ENCODE results near the gene WDR62.

The WDR62 gene

GRCh38 chr19:36054733-36055686 lies at the start of gene WDR62:
Gene WDR62, plus strand, starts transcription at chr19:36054897. Its CDS starts 75 bp downstream, at chr19:36054972.
- DNase-seq (ENCODE audit: low spot score): peak; percentile 99

GRCh38 chr19:36006955-36007354 lies 47.7 kb upstream of the WDR62 start:
- no peak for DNase-seq (ENCODE audit: low spot score)

- no peak for DNase-seq (ENCODE audit: low spot score)
These were observed 46.2 kb upstream of the WDR62 start, which contains the start of gene SYNE4 for GRCh38 chr19:36008336-36008978. Gene SYNE4, minus strand, starts transcription at chr19:36008813. Its CDS starts 132 bp downstream, at chr19:36008681.

GRCh38 chr19:36009220-36009619 lies 45.5 kb upstream of the WDR62 start:
- DNase-seq (ENCODE audit: low spot score): peak; percentile 80

- DNase-seq (ENCODE audit: low spot score): no peak
These were observed 44.9 kb upstream of the WDR62 start for GRCh38 chr19:36009633-36010379.

- no peak for DNase-seq (ENCODE audit: low spot score)
These were observed 44.3 kb upstream of the WDR62 start for GRCh38 chr19:36010402-36010801.

GRCh38 chr19:36013280-36014011 lies 41.3 kb upstream of the WDR62 start:
- no peak for DNase-seq (ENCODE audit: low spot score)

GRCh38 chr19:36014012-36014924 lies 40.4 kb upstream of the WDR62 start, which contains the start of gene ALKBH6:
Gene ALKBH6, minus strand, starts transcription at chr19:36014213. Its CDS starts 816 bp downstream, at chr19:36013397.
- peak; percentile 99 for DNase-seq (ENCODE audit: low spot score)

GRCh38 chr19:36019061-36019670 lies 35.5 kb upstream of the WDR62 start:
- no peak for DNase-seq (ENCODE audit: low spot score)

- DNase-seq (ENCODE audit: low spot score): no peak
These were observed 31.3 kb upstream of the WDR62 start for GRCh38 chr19:36023432-36023831.

- DNase-seq (ENCODE audit: low spot score): no peak
These were observed 29.2 kb upstream of the WDR62 start for GRCh38 chr19:36025541-36025940.

- DNase-seq (ENCODE audit: low spot score): no peak
These were observed 28.4 kb upstream of the WDR62 start for GRCh38 chr19:36026091-36026876.

- DNase-seq (ENCODE audit: low spot score): no peak
These were observed 27.0 kb upstream of the WDR62 start for GRCh38 chr19:36027696-36028095.

GRCh38 chr19:36028313-36029041 lies 26.2 kb upstream of the WDR62 start:
- no peak for DNase-seq (ENCODE audit: low spot score)

GRCh38 chr19:36030264-36031148 lies 24.2 kb upstream of the WDR62 start:
- DNase-seq (ENCODE audit: low spot score): peak; percentile 42

- DNase-seq (ENCODE audit: low spot score): no peak
These were observed 23.4 kb upstream of the WDR62 start for GRCh38 chr19:36031308-36031707.

Data from hepatic stellate cell (primary cell).